Mammary epithelial cell (primary cell): ENCODE data around the gene NDUFB6.

Experiments
- EZH2 ChIP-seq: IDR thresholded peaks from 2 replicates; pipeline ENCODE4 v1.6.1; 2012; ENCODE audit warnings: low read length, inconsistent platforms, borderline replicate concordance
- TF ChIP-seq, protein P1 (sequence below), 2 donors: IDR thresholded peaks in 1 of 2; conservative IDR thresholded peaks in 1 of 2; 2 replicates each; pipeline ENCODE4 v1.5.1; 2011 to 2012; ENCODE audit warnings: inconsistent platforms in 2 of 2, low read length in 2 of 2, mild to moderate bottlenecking in 2 of 2, control low read depth in 1 of 2, low read depth in 1 of 2; ENCODE audit not compliant: insufficient read depth in 1 of 2; ENCODE audit errors: extremely low read depth in 1 of 2

DNA sequence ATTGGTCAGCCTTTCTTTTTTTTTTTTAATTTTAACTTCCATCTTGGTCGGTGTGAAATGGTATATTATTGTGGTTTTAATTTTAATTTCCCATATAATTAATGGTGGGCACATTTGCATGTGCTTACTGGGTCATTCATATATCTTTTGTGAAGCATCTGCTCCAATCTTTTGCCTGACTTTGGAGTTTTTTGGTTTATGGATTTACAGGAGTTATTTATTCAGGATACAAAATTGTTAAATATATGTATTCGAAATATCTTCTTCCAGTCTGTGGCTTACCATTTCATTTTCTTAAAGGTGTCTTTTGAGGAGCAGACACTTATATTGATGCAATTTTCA is 46.3 kb downstream of the NDUFB6 start:
- TF ChIP-seq EZH2 = no peak
- TF ChIP-seq, protein P1, sequence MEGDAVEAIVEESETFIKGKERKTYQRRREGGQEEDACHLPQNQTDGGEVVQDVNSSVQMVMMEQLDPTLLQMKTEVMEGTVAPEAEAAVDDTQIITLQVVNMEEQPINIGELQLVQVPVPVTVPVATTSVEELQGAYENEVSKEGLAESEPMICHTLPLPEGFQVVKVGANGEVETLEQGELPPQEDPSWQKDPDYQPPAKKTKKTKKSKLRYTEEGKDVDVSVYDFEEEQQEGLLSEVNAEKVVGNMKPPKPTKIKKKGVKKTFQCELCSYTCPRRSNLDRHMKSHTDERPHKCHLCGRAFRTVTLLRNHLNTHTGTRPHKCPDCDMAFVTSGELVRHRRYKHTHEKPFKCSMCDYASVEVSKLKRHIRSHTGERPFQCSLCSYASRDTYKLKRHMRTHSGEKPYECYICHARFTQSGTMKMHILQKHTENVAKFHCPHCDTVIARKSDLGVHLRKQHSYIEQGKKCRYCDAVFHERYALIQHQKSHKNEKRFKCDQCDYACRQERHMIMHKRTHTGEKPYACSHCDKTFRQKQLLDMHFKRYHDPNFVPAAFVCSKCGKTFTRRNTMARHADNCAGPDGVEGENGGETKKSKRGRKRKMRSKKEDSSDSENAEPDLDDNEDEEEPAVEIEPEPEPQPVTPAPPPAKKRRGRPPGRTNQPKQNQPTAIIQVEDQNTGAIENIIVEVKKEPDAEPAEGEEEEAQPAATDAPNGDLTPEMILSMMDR (conservative IDR thresholded peaks at IDR 0.05 in 1 of 2, IDR thresholded peaks at IDR 0.05 in 1 of 2; ENCODE audit: extremely low read depth in 1 of 2, insufficient read depth in 1 of 2, low read depth in 1 of 2, low read length in 2 of 2) = no peak
